Activated T-helper 1 cell treated with anti-CD3 and anti-CD28 coated beads, Interleukin-2, amount 50 U/mL, for 16 hours (primary cell): ENCODE data around the gene ROM1.
"Not testable (repeated sequence)": the region's sequence is repeated elsewhere in the genome, so short reads cannot be mapped to it uniquely, and the experiment has no call there.

Source experiments
- DNase-seq, 2 donors: peaks; one replicate each; pipeline ENCODE4 v3.0.0-alpha.2; 2020; ENCODE audit warnings: low read depth in 1 of 2, low spot score in 1 of 2

ROM1 gene

GRCh38 chr11:62648185-62648966 is 35.3 kb downstream of the ROM1 start:
- no peak for DNase-seq

GRCh38 chr11:62648967-62649364 is 35.9 kb downstream of the ROM1 start:
- DNase-seq = no peak

GRCh38 chr11:62649486-62649885 is 36.4 kb downstream of the ROM1 start:
- DNase-seq = no peak

- DNase-seq = not testable (repeated sequence)
These were observed 37.2 kb downstream of the ROM1 start for GRCh38 chr11:62650283-62650682.

- no peak for DNase-seq
These were observed 39.3 kb downstream of the ROM1 start for GRCh38 chr11:62652161-62653006.

- no peak for DNase-seq
These were observed 41.2 kb downstream of the ROM1 start for GRCh38 chr11:62654297-62654696.

GRCh38 chr11:62656796-62657429 is 43.9 kb downstream of the ROM1 start:
- no peak for DNase-seq

- DNase-seq = peak in 1 of 2 donors; percentile 30
These were observed 51.5 kb downstream of the ROM1 start for GRCh38 chr11:62664405-62665074.
